Adrenal gland (tissue), 12 donors: Measurements from ENCODE around the gene AMOTL2. TPM values are rescaled to one million over a fixed set of nuclear protein-coding genes. Genes with fewer than 3 reads are reported as not detected.

Experiments
- DNase-seq, 7 donors: peaks; one replicate each; pipeline ENCODE4 v3.0.0-alpha.2; 2019 to 2020
- H3K27ac ChIP-seq, 5 donors: fragments of 200-600 bp; sonication (generic) in 4 of 5; 1 replicate in 3 of 5; 2 replicates in 2 of 5; pipeline versions ENCODE4 v1.5.1 to v1.8.0; 2016 to 2020; ENCODE audit warnings: mild to moderate bottlenecking in 1 of 5
- H3K27me3 ChIP-seq: fragments of 200-600 bp; 2 replicates; pipeline ENCODE4 v1.8.0; 2021
- H3K36me3 ChIP-seq, 2 donors: fragments of 200-600 bp; replicated peaks in 1 of 2; 1 replicate in 1 of 2; 2 replicates in 1 of 2; pipeline versions ENCODE4 v1.5.1 to v1.8.0; 2018 to 2022
- H3K4me1 ChIP-seq, 2 donors: fragments of 200-600 bp; replicated peaks in 1 of 2; 1 replicate in 1 of 2; 2 replicates in 1 of 2; pipeline versions ENCODE4 v1.5.1 to v1.8.0; 2018 to 2021
- H3K4me3 ChIP-seq, 4 donors: fragments of 200-600 bp; sonication (generic) in 3 of 4; one replicate each; pipeline ENCODE4 v1.5.1; 2016 to 2018
- H3K9me3 ChIP-seq, 3 donors: fragments of 200-600 bp; sonication (generic) in 1 of 3; replicated peaks in 1 of 3; 1 replicate in 2 of 3; 2 replicates in 1 of 3; pipeline versions ENCODE4 v1.5.1 to v1.8.0; 2016 to 2021
- CTCF ChIP-seq, 6 experiments: fragments of 450-650 bp in 4 of 6; fragments of 200-600 bp in 2 of 6; sonication (generic) in 1 of 6; IDR thresholded peaks; 1 replicate in 5 of 6; 2 replicates in 1 of 6; pipeline versions ENCODE4 v1.5.1 to v1.8.0; 2016 to 2021; ENCODE audit warnings: antibody characterized with exemption in 6 of 6, mild to moderate bottlenecking in 2 of 6, moderate library complexity in 1 of 6
- POLR2A ChIP-seq, 2 donors: fragments of 450-650 bp; IDR thresholded peaks; one replicate each; pipeline ENCODE4 v1.6.1; 2017; ENCODE audit warnings: antibody characterized with exemption in 2 of 2, mild to moderate bottlenecking in 2 of 2, moderate library complexity in 1 of 2
- WGBS, 4 donors: extraction: QIAGEN DNeasy Blood & Tissue Kit in 2 of 4; methylation state at CpG; one replicate each; pipeline versions ENCODE4 v1.1.5 to v1.1.7; 2013 to 2017; 5-methylcytosine and 5-hydroxymethylcytosine counted together
- intact Hi-C, 2 donors: fragments of 100-400 bp; cut with DNase I; formaldehyde crosslinking; loops; one replicate each; pipeline versions ENCODE4 v1.14.1 to v1.15.0; 2022 to 2023
- polyA plus RNA-seq, 3 donors: library from polyadenylated mRNA; stranded (reverse); fragments of 200-250 nt in 2 of 3; fragments of 350-450 nt in 1 of 3; fragmentation: Illumina TruSeq in 1 of 3; extraction: RNeasy Lipid Tissue Mini Kit (QIAGEN cat#74804) in 1 of 3; gene quantifications; one replicate each; pipeline ENCODE4 v1.2.3, GENCODE V29; 2013 to 2014
- total RNA-seq, 9 donors: library from RNA; depleted of rRNA in 4 of 9; stranded (reverse); fragments of >200 nt in 4 of 9; fragments of 120-200 nt in 1 of 9; fragmentation: NEBNext Ultra II Directional in 1 of 9; extraction: Animal tissue kit (Norgen Biotek cat#: 25700) in 1 of 9; gene quantifications; one replicate each; pipeline versions ENCODE4 v1.1.0 to v1.2.4, GENCODE V29; 2013 to 2023
- donor health status: healthy with polysubstance abuse.
- donor health status: Bipolar disorder and iron deficiency.
- donor health status: DM: yes; HTN: yes; CAD: no.
- donor health status: DM: no; HTN: no; CAD: no.
- donor health status: DM: no; HTN: no; CAD: no.
- donor health status: DM: yes; HTN: yes; CAD: no.

AMOTL2 gene
- total and polyA plus RNA-seq, 12 donors, result 9.3 to 63.0 (median 29.7) TPM

- H3K9me3 ChIP-seq, result no peaks in the 10 kb centered on the region
- H3K4me3 ChIP-seq, result no peak overlapping the region
- no peaks in the 10 kb centered on the region for H3K36me3 ChIP-seq
- H3K4me1 ChIP-seq, result peaks cover 0 to 4% of the 10 kb centered on the region in 2 donors
- peaks cover 11% of the 10 kb centered on the region for H3K27me3 ChIP-seq
- no peak for DNase-seq
- WGBS, 4 donors, result 76 to 83% (median 82%) methylated on average over 4 of the region's 4 CpGs
- no peak for TF ChIP-seq POLR2A (IDR thresholded peaks at IDR 0.05)
- TF ChIP-seq CTCF (IDR thresholded peaks at IDR 0.05), result no peak
- intact Hi-C loops, result no loop called here
- H3K27ac ChIP-seq, result no peak overlapping the region
These were observed 30.2 kb upstream of the AMOTL2 start for GRCh38 chr3:134404366-134404885.

GRCh38 chr3:134397755-134398154 lies 23.5 kb upstream of the AMOTL2 start:
- 79 to 87% (median 81%) methylated on average over 7 of the region's 7 CpGs for WGBS, 4 donors
- H3K27ac ChIP-seq, result no peak overlapping the region
- intact Hi-C loops, result no loop called here
- H3K9me3 ChIP-seq, result no peaks in the 10 kb centered on the region
- H3K4me1 ChIP-seq, result no peaks in the 10 kb centered on the region
- H3K27me3 ChIP-seq, result no peaks in the 10 kb centered on the region
- H3K4me3 ChIP-seq, result no peak overlapping the region
- H3K36me3 ChIP-seq, result no peaks in the 10 kb centered on the region
- no peak for DNase-seq
- TF ChIP-seq POLR2A (IDR thresholded peaks at IDR 0.05) (no peak), CTCF (IDR thresholded peaks at IDR 0.05) (no peak)

- 65 to 81% (median 73%) methylated on average over 1 of the region's 1 CpG for WGBS, 4 donors
- no peak for TF ChIP-seq CTCF (IDR thresholded peaks at IDR 0.05)
- no peak for DNase-seq
- intact Hi-C loops, result no loop called here
- H3K27ac ChIP-seq, result peak overlapping the region in 1 of 5 donors; percentile 52
- no peaks in the 10 kb centered on the region for H3K36me3 ChIP-seq
- no peaks in the 10 kb centered on the region for H3K27me3 ChIP-seq
- H3K9me3 ChIP-seq, result no peaks in the 10 kb centered on the region
- H3K4me1 ChIP-seq, result no peaks in the 10 kb centered on the region
- no peak overlapping the region for H3K4me3 ChIP-seq
These were observed 20.9 kb upstream of the AMOTL2 start for GRCh38 chr3:134395103-134395502.

GRCh38 chr3:134394380-134394779 lies 20.1 kb upstream of the AMOTL2 start:
- H3K4me3 ChIP-seq, result no peak overlapping the region
- H3K36me3 ChIP-seq, result no peaks in the 10 kb centered on the region
- peaks cover 5% of the 10 kb centered on the region for H3K27me3 ChIP-seq
- peak in 1 of 7 donors; percentile 30 for DNase-seq
- H3K9me3 ChIP-seq, result no peaks in the 10 kb centered on the region
- intact Hi-C loops, result no loop called here
- no peak for TF ChIP-seq POLR2A (IDR thresholded peaks at IDR 0.05)
- TF ChIP-seq CTCF (IDR thresholded peaks at IDR 0.05), result no peak
- no peaks in the 10 kb centered on the region for H3K4me1 ChIP-seq
- H3K27ac ChIP-seq, result peak overlapping the region in 1 of 5 donors; percentile 49
- 59 to 78% (median 74%) methylated on average over 4 of the region's 4 CpGs for WGBS, 4 donors
